IPS DF 6.9 (cell line): ENCODE measurements around the gene MBD3.

Experiments used
- DNase-seq: peaks from one replicate; pipeline ENCODE4 v3.0.0-alpha.2; 2013; ENCODE audit warnings: low read depth, low spot score
- H3K27ac ChIP-seq: one replicate; pipeline ENCODE4 v1.5.1; 2013; ENCODE audit warnings: low read length, control low read depth
- H3K27me3 ChIP-seq: 2 replicates; pipeline ENCODE4 v1.6.1; 2013; ENCODE audit warnings: mild to moderate bottlenecking, low read length; ENCODE audit not compliant: control insufficient read depth, insufficient read depth
- H3K36me3 ChIP-seq: 2 replicates; pipeline ENCODE4 v1.6.1; 2013; ENCODE audit warnings: low read length; ENCODE audit not compliant: control insufficient read depth, insufficient read depth
- H3K4me1 ChIP-seq: 2 replicates; pipeline ENCODE4 v1.6.1; 2013; ENCODE audit warnings: low read length; ENCODE audit not compliant: control insufficient read depth, insufficient read depth
- H3K4me3 ChIP-seq: 2 replicates; pipeline ENCODE4 v1.5.1; 2013; ENCODE audit warnings: mild to moderate bottlenecking, low read length
- H3K9me3 ChIP-seq: 2 replicates; pipeline ENCODE4 v1.6.1; 2013; ENCODE audit warnings: low read length, inconsistent platforms; ENCODE audit not compliant: control insufficient read depth, insufficient read depth
- WGBS: extraction: QIAGEN DNeasy Blood & Tissue Kit; methylation state at CpG from one replicate; pipeline ENCODE4 v1.1.7; 2013; ENCODE audit warnings: mixed read lengths, missing lambda C conversion rate; ENCODE audit not compliant: insufficient read length, insufficient coverage; 5-methylcytosine and 5-hydroxymethylcytosine counted together

The MBD3 gene

DNA sequence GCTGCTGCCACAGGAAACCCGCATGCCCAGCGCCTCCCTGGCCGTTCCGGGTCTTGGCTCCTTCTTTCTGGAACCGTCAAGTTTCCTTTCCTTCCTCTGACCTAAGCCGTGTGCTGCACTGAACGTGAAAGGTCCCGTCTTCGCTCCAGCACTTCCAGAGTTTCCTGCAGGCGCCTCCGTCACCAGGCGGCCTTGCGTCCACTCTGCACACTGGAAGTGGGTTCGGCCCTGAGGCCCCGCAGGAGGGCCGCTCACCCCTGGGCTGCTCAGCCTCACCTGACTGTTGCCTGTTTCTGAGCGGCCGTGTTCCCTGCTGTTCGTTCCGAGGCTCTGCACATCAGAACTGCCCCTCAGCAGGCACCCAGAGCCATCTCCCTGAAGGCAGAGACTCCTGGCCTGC is 12.3 kb downstream of the MBD3 start:
- no peaks in the 10 kb centered on the region for H3K4me1 ChIP-seq
- peaks cover 48% of the 10 kb centered on the region for H3K36me3 ChIP-seq
- no peaks in the 10 kb centered on the region for H3K27me3 ChIP-seq
- H3K27ac ChIP-seq: no peak overlapping the region
- DNase-seq: no peak
- H3K9me3 ChIP-seq: no peaks in the 10 kb centered on the region
- no peak overlapping the region for H3K4me3 ChIP-seq
- no CpG with 5 or more reads among the region's 20 CpGs for WGBS

DNA sequence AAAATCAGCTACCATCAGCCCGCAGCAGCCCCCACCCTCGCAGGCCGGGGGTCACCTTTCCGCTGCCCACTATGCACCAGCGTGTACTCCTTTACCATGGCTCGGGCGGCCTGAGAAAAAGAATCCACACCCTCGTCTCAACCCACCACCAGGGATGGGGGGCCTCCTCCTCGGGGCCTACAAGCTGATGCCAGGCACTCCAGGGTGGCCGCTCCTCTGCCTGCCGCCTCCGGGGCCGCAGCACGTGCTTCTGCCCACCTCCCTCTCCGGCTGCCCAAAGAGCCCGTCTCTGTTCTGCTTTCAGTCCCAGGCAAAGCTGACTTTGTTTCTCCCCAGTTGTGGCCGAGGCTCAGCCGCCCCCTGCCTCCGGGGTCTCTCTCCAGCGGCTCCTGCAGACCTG is 13.4 kb downstream of the MBD3 start:
- no peak for DNase-seq
- Histone ChIP-seq H3K27me3 (no peaks in the 10 kb centered on the region), H3K4me1 (no peaks in the 10 kb centered on the region), H3K4me3 (no peak overlapping the region), H3K9me3 (no peaks in the 10 kb centered on the region), H3K27ac (no peak overlapping the region), H3K36me3 (peaks cover 40% of the 10 kb centered on the region)
- no CpG with 5 or more reads among the region's 20 CpGs for WGBS

DNA sequence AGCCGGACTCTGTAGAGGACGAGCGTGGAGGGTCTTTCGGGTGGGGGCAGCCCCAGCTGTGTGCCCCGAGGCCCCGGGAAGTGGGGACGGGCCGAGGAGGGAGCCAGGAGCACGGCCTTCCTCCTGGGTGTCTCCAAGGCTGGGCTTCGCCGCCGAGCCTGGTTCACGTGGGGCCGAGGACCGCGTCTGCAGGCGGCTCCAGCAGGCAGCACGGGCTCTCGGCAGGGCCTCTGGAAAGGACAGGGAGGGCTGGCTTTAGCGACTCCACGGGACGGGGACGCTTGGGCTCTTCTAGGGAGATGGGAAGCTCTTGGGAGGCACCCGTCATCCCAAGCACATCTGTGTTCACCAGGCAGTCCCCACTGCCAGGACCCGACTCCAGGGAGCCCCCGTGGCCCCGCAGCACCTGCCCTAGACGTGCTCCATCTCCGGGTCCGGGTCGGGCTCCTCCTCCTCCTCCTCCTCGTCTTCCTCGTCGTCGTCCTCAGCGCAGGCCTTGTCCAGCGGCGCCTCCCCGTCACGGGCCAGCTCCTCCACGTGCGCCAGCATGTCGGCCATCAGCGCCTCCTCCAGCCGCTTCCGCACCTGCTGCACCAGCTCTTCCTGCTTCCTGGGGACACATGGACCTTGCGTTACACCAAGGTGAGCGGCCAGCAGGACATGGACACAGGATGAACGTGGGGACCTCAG is 14.6 kb downstream of the MBD3 start:
- DNase-seq: no peak
- WGBS: no CpG with 5 or more reads among the region's 49 CpGs
- Histone ChIP-seq H3K9me3 (no peaks in the 10 kb centered on the region), H3K27me3 (no peaks in the 10 kb centered on the region), H3K4me3 (no peak overlapping the region), H3K4me1 (no peaks in the 10 kb centered on the region), H3K27ac (no peak overlapping the region), H3K36me3 (peaks cover 37% of the 10 kb centered on the region)

DNA sequence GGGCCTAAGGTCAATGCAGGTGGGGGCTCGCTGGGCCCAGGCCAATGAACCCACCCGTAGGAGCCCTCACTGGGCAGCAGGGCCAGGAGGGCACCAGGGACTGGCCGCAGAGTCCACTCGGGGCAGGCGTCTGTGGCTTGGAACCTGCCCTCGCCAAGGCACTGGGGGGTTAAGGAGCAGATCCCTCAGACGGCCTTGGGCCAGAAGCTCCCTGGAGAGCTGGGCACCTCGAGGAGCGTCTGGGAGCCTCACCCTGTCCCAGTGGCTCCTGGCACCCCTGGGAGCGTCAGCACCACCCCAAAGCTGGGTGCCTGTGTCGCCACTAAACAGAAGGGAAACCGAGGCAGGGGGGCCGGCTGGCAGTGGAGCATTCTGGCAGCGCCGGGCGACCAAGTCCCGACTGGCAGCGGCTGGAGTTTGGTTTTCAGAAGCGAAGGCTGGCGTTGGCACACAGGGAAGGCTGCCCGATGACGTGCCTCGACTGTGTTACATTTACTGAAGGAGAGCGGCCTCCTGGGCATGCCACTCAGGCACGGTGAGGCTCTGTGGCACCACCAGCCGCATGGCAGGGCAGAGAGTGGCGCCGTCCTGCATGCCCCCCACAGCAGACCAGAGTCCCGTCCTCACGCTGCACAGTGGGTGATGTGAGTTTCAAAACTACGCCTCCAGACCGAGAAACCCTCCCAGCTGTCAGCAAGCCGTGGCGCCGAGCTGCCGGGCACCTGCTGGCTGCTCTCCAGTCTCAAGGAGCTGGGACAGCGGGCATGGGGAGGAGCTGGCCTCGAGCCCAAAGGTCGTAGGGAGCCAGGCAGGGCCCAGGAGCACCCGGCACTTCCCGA is 15.4 kb downstream of the MBD3 start:
- Histone ChIP-seq H3K4me1 (no peaks in the 10 kb centered on the region), H3K27me3 (no peaks in the 10 kb centered on the region), H3K27ac (no peak overlapping the region), H3K36me3 (peaks cover 34% of the 10 kb centered on the region), H3K9me3 (no peaks in the 10 kb centered on the region), H3K4me3 (no peak overlapping the region)
- DNase-seq: no peak
- no CpG with 5 or more reads among the region's 41 CpGs for WGBS

DNA sequence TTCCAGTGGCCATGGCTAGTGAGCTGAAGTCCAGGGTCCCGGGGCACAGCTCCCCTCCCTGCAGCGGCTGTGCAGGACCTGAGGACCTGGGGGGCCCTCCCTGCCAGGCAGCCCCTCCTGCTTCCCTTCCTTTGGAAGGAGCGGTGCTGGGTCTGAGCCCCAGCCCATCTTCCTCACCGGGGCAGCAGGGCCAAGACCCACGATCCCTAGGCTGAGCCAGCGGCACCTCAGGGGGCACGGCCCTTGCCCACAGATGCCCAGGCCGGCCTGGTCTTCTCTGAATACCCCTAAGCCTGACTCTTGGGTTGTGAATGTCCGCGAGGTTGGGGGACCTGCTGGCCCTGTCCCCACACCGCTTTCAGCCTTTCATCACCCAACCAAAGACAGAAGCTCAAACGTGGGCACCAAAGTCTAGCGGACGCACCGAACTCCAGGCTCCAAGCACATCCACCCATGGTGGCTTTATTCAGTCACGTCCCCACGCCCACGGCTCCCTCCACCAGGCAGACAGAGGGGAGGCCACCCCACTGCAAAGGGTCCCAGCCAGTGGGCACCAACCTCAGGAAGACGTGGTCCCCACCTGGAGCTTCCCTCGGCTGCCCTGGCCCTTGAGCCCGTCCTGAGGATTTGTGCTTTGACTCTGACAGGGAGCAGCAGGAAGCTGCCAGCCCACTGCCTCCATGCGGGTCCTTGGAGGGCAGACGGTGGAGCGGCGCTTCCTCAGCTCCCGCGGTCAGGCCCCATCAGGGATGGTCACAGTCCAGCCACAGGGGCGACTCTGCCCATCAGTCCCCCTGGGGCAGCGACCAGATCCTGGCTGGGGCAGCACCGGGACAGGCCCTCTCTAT is 16.2 kb downstream of the MBD3 start:
- H3K9me3 ChIP-seq: no peaks in the 10 kb centered on the region
- H3K4me1 ChIP-seq: no peaks in the 10 kb centered on the region
- no peak overlapping the region for H3K27ac ChIP-seq
- no peak overlapping the region for H3K4me3 ChIP-seq
- DNase-seq: no peak
- WGBS: no CpG with 5 or more reads among the region's 30 CpGs
- H3K27me3 ChIP-seq: no peaks in the 10 kb centered on the region
- peaks cover 32% of the 10 kb centered on the region for H3K36me3 ChIP-seq

DNA sequence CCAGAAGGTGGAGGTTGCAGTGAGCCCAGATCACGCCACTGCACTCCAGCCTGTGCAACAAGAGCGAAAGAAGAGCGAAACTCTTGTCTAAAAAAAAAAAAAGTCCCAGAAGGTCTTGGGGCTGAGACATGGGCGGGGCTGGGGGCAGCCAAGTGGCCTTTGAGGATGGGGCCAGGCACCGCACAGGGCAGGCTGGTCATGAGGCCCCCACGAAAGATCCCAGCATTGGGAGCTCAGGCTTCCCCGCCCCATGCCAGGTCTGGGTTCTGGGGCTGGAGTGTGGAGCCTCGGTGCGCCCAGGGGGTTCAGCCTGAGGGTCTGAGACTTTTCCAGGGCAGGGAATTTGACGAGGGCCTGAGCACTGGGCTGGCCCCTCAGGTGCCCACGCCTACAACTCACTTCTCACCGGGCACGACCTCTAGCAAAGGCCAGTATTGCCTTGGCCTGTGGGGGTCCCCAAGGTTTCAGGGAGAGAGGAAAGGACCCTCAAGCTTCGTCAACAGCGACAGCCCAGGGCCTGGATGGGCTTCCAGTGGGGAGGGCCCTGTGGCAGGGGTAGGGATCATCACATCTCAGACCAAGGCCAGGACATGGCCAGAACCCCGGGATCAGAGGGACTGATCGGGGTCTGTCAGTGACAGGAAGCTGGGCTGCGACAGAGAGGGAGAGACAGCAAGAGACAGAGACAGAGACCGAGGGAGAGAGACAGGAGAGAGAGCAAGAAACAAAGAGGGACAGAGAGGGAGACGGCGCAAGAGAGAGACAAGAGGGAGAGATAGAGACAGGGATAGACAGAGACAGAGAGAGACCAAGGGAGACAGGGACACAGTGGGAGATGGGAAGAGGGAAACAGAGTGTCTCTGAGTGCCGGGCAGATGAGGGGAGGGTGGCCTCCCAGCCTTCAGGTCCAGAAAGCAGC is 17.1 kb downstream of the MBD3 start:
- Histone ChIP-seq H3K4me3 (no peak overlapping the region), H3K27me3 (no peaks in the 10 kb centered on the region), H3K4me1 (no peaks in the 10 kb centered on the region), H3K9me3 (no peaks in the 10 kb centered on the region), H3K36me3 (peaks cover 23% of the 10 kb centered on the region), H3K27ac (no peak overlapping the region)
- no CpG with 5 or more reads among the region's 22 CpGs for WGBS
- no peak for DNase-seq

DNA sequence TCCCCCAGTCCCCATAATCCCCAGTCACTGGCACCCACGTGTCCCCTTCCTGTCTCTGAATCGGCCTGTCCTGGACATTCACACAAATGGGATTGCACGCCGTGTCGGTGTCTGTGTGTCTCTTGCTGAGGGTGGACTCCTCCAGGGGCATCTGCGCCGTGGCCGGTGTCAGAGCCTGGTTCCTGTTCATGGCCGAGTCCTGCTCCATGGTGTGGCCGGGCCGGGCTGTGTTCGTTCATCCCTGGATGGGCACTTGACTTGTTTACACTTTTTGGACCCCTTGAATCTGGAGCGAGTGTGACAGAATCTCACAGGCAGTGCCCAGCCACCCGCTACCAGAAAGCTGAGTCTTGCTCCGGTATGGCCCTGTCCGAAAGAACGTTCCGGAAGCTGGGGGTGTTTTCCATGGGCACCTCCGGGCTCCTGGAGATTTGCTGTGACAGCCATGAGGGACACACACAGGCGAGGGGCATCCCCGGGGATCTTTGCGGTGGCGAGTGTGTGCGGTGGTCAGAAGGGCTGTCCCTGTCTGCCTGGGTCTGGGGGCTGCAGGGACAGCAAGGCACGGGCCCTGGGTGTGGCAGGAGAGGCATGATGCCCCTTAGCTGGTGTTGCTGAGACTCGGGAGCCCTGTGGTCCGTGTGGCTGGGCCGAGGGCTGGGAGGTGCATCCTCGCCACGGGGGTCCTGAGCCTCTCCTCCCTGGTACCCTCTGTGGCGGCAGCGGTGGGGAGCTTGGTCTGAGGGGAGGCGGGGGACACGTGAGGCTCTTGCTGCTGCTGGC is 18.1 kb downstream of the MBD3 start:
- Histone ChIP-seq H3K4me3 (no peak overlapping the region), H3K9me3 (no peaks in the 10 kb centered on the region), H3K27me3 (no peaks in the 10 kb centered on the region; the same call in 1 of the 2 replicates), H3K27ac (no peak overlapping the region), H3K4me1 (no peaks in the 10 kb centered on the region), H3K36me3 (peaks cover 20% of the 10 kb centered on the region)
- DNase-seq: no peak
- no CpG with 5 or more reads among the region's 34 CpGs for WGBS

DNA sequence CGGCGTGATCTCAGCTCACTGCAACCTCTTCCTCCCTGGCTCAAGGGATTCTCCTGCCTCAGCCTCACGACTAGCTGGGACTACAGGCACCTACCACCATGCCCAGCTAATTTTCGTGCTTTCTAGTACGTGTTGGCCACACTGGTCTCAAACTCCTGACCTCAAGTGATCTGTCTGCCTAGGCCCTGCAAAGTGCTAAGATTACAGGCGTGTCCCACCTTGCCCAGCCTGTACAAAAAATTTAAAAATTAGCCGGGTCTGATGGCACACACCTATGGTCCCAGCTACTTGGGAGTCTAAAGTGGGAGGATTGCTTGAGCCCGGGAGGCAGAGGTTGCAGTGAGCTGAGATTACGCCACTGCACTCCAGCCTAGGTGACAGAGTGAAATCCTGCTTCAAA is 19.9 kb downstream of the MBD3 start:
- no peak overlapping the region for H3K4me3 ChIP-seq
- DNase-seq: no peak
- no peaks in the 10 kb centered on the region for H3K4me1 ChIP-seq
- no peak overlapping the region for H3K27ac ChIP-seq
- no peaks in the 10 kb centered on the region for H3K9me3 ChIP-seq
- H3K27me3 ChIP-seq: peaks cover 5% of the 10 kb centered on the region; the same call in 1 of the 2 replicates
- H3K36me3 ChIP-seq: peaks cover 14% of the 10 kb centered on the region
- no CpG with 5 or more reads among the region's 9 CpGs for WGBS

DNA sequence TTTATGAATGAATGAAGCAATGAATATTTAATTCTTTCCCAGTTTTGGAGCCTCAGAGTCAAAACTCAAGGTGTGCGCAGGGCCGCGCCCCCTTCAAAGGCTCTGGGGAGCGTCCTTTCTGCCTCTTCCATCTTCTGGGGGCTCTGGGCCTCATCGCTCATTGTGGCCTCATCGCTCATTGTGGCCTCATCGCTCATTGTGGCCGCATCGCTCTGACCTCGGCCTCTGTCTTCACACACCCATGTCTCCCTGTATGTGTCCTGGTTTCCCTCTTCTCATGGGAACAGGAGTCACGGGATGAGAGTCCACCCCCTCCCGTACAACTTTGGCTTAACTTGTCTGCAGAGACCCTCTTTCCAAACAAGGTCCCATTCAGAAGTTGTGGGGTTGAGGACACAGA is 21.3 kb downstream of the MBD3 start:
- Histone ChIP-seq H3K27ac (no peak overlapping the region), H3K4me3 (no peak overlapping the region)

More for the DNA sequence above, 21.3 kb downstream of the MBD3 start:
- Histone ChIP-seq H3K27me3 (peaks cover 5% of the 10 kb centered on the region; the same call in 1 of the 2 replicates), H3K36me3 (no peaks in the 10 kb centered on the region; the same call in 1 of the 2 replicates), H3K9me3 (no peaks in the 10 kb centered on the region), H3K4me1 (no peaks in the 10 kb centered on the region)
- DNase-seq: no peak
- no CpG with 5 or more reads among the region's 12 CpGs for whole genome bisulfite sequencing
